Endothelial cell of umbilical vein (primary cell): ENCODE results near the gene NECAB2. TPM values are rescaled to one million over a fixed set of nuclear protein-coding genes. Genes with fewer than 3 reads are reported as not detected.

Experiments
- BruUV-seq: library from RNA; stranded (reverse); fragments of 400-500 nt; replicated peaks from 2 replicates; lab custom pipeline; 2021; lab: Mats Ljungman, UMichigan
- CTCF ChIA-PET: fragments of 300-600, 350-600 bp; sonication (Branson Sonifier 250); formaldehyde crosslinking; loops from one replicate; lab custom pipeline; 2021; ENCODE audit warnings: antibody characterized with exemption, inconsistent platforms; lab: Charles Lee
- POLR2A ChIA-PET: fragments of 300-600, 350-600 bp; sonication (Branson Sonifier 250); formaldehyde crosslinking; loops from one replicate; lab custom pipeline; 2021; ENCODE audit warnings: antibody characterized with exemption, inconsistent platforms; lab: Charles Lee
- DNase-seq: peaks from one replicate; pipeline ENCODE4 v3.0.0-alpha.2; 2011; ENCODE audit warnings: low read depth, low spot score
- FAIRE-seq: peaks from 2 replicates; lab custom pipeline; 2011; peaks lifted over from hg19 to GRCh38; lab: Jason Lieb, UNC
- H2AFZ ChIP-seq: 2 replicates; pipeline ENCODE4 v1.6.0; 2012; ENCODE audit warnings: low read depth, low read length, control low read depth, inconsistent platforms
- H3K27ac ChIP-seq: 2 replicates; pipeline ENCODE4 v1.5.1; 2011; ENCODE audit warnings: low read depth, mild to moderate bottlenecking, control low read depth, low read length, moderate library complexity; ENCODE audit not compliant: insufficient read depth
- H3K27me3 ChIP-seq, 2 experiments: 2 replicates each; pipeline versions ENCODE4 v1.6.0 to v1.6.1; 2011; ENCODE audit warnings: low read length in 2 of 2, mixed read lengths in 1 of 2; ENCODE audit not compliant: control insufficient read depth in 2 of 2, insufficient read depth in 2 of 2
- H3K36me3 ChIP-seq, 2 experiments: 2 replicates in 1 of 2; 3 replicates in 1 of 2; pipeline ENCODE4 v1.5.1; 2011; ENCODE audit warnings: low read length in 2 of 2, mild to moderate bottlenecking in 1 of 2, moderate library complexity in 1 of 2; ENCODE audit not compliant: control insufficient read depth in 2 of 2, insufficient read depth in 2 of 2; ENCODE audit errors: extremely low read depth in 1 of 2
- H3K4me1 ChIP-seq: 3 replicates; pipeline ENCODE4 v1.5.1; 2011; ENCODE audit warnings: mild to moderate bottlenecking, low read length; ENCODE audit not compliant: control insufficient read depth, insufficient read depth; ENCODE audit errors: extremely low read depth
- H3K4me2 ChIP-seq: 2 replicates; pipeline ENCODE4 v1.6.1; 2011; ENCODE audit warnings: low read length, control low read depth, mixed read lengths; ENCODE audit not compliant: insufficient read depth
- H3K4me3 ChIP-seq, 3 experiments: fragments of 200-600 bp in 1 of 3; sonication (generic), shearing (Covaris generic) in 1 of 3; replicated peaks in 1 of 3; 2 replicates each; pipeline ENCODE4 v1.5.1; 2011 to 2016; ENCODE audit warnings: control low read depth in 3 of 3, low read length in 3 of 3, mild to moderate bottlenecking in 2 of 3, inconsistent platforms in 1 of 3, low read depth in 1 of 3, moderate library complexity in 1 of 3; ENCODE audit not compliant: insufficient read depth in 1 of 3
- H3K79me2 ChIP-seq: 2 replicates; pipeline ENCODE4 v1.6.0; 2012; ENCODE audit warnings: low read length, inconsistent platforms; ENCODE audit not compliant: control insufficient read depth, insufficient read depth
- H3K9ac ChIP-seq: replicated peaks from 2 replicates; pipeline ENCODE3; 2011; ENCODE audit warnings: low read length, control low read depth; ENCODE audit not compliant: insufficient read depth; ENCODE audit errors: extremely low read depth
- H3K9me1 ChIP-seq: replicated peaks from 3 replicates; pipeline ENCODE4 v1.6.0; 2011; ENCODE audit warnings: mild to moderate bottlenecking, low read length; ENCODE audit not compliant: control insufficient read depth, insufficient read depth; ENCODE audit errors: extremely low read depth
- H3K9me3 ChIP-seq: replicated peaks from 2 replicates; pipeline ENCODE4 v1.5.1; 2012; ENCODE audit warnings: low read length, inconsistent platforms; ENCODE audit not compliant: control insufficient read depth, insufficient read depth
- H4K20me1 ChIP-seq: replicated peaks from 2 replicates; pipeline ENCODE3; 2011; ENCODE audit warnings: mild to moderate bottlenecking, low read length; ENCODE audit not compliant: control insufficient read depth, insufficient read depth; ENCODE audit errors: extremely low read depth
- CTCF ChIP-seq, 2 donors: IDR thresholded peaks; 1 replicate in 1 of 2; 2 replicates in 1 of 2; pipeline ENCODE4 v1.5.1; 2011; ENCODE audit warnings: low read length in 2 of 2, mild to moderate bottlenecking in 2 of 2, moderate library complexity in 2 of 2, control low read depth in 1 of 2, inconsistent platforms in 1 of 2, low read depth in 1 of 2; ENCODE audit not compliant: insufficient read depth in 1 of 2; ENCODE audit errors: extremely low read depth in 1 of 2
- FOS ChIP-seq: IDR thresholded peaks from 2 replicates; pipeline ENCODE4 v1.6.1; 2011; ENCODE audit warnings: mild to moderate bottlenecking, low read length, moderate library complexity, borderline replicate concordance; ENCODE audit not compliant: insufficient read depth
- GATA2 ChIP-seq: IDR thresholded peaks from 2 replicates; pipeline ENCODE4 v1.7.0; 2011; ENCODE audit warnings: low read depth, mild to moderate bottlenecking, moderate library complexity, mixed read lengths, low read length; ENCODE audit not compliant: insufficient read length, insufficient read depth
- JUN ChIP-seq: IDR thresholded peaks from 2 replicates; pipeline ENCODE4 v1.6.1; 2011; ENCODE audit warnings: borderline replicate concordance, low read depth; ENCODE audit not compliant: insufficient read length, insufficient read depth
- POLR2A ChIP-seq: IDR thresholded peaks from 2 replicates; pipeline ENCODE4 v1.6.1; 2012; ENCODE audit warnings: low read depth, mild to moderate bottlenecking, control low read depth, low read length
- POLR2AphosphoS5 ChIP-seq: IDR thresholded peaks from 2 replicates; pipeline ENCODE4 v1.6.1; 2012; ENCODE audit warnings: low read depth, mild to moderate bottlenecking, control low read depth, low read length, moderate library complexity; ENCODE audit not compliant: insufficient read depth
- dilution Hi-C: fragments of 300-500 bp; cut with MboI; formaldehyde crosslinking; loops from one replicate; pipeline ENCODE4 v1.15.0; 2019; ENCODE audit warnings: low sequenced_read_pairs; ENCODE audit not compliant: extremely low pct_ligation_motif_present
- intact Hi-C: fragments of 100-400 bp; cut with micrococcal nuclease; formaldehyde crosslinking; loops from one replicate; pipeline ENCODE4 v1.10.0; 2022
- polyA plus RNA-seq, 4 experiments: library from polyadenylated mRNA; depleted of rRNA in 3 of 4; stranded (reverse) in 3 of 4; unstranded in 1 of 4; fragments of >200 nt; gene quantifications; 2 replicates each; pipeline versions ENCODE4 v1.2.1 to v1.2.3, GENCODE V29; 2011 to 2012; ENCODE audit warnings: missing spikeins in 1 of 4
- total RNA-seq: library from RNA; stranded (reverse); gene quantifications from 2 replicates; pipeline ENCODE4 v1.2.3, GENCODE V29; 2021
- TF ChIP-seq, protein P1 (sequence below): IDR thresholded peaks from 2 replicates; pipeline ENCODE4 v1.6.1; 2011; ENCODE audit not compliant: insufficient read depth, insufficient read length

Gene NECAB2
- total and polyA plus RNA-seq, 2 donors (not counting 3 experiments of a cell fraction or from before 2014, with no cell fraction given): 0.26 to 0.31 TPM

GRCh38 chr16:83973077-83973476, 5.0 kb downstream of the NECAB2 start:
- no peak overlapping the region for H2AFZ ChIP-seq
- H3K9ac ChIP-seq: no peak overlapping the region
- H4K20me1 ChIP-seq: no peaks in the 10 kb centered on the region
- ChIA-PET POLR2A (no interaction called here), CTCF (no interaction called here)
- no peak for TF ChIP-seq CTCF (IDR thresholded peaks at IDR 0.05; ENCODE audit: extremely low read depth in 1 of 2, insufficient read depth in 1 of 2, low read depth in 1 of 2, low read length in 2 of 2)
- no peak for TF ChIP-seq POLR2AphosphoS5
- TF ChIP-seq, protein P1, sequence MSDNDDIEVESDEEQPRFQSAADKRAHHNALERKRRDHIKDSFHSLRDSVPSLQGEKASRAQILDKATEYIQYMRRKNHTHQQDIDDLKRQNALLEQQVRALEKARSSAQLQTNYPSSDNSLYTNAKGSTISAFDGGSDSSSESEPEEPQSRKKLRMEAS: no peak
- DNase-seq: no peak
- no peaks in the 10 kb centered on the region for H3K9me1 ChIP-seq
- no peak overlapping the region for H3K4me3 ChIP-seq
- BruUV-seq: no TSS peak
- H3K36me3 ChIP-seq: no peaks in the 10 kb centered on the region
- FAIRE-seq: no peak
- no peak overlapping the region for H3K4me2 ChIP-seq
- no peaks in the 10 kb centered on the region for H3K4me1 ChIP-seq
- no peaks in the 10 kb centered on the region for H3K79me2 ChIP-seq
- peaks cover 5 to 8% of the 10 kb centered on the region in 2 experiments for H3K27me3 ChIP-seq
- no peak overlapping the region for H3K27ac ChIP-seq
- intact Hi-C loops: no loop called here
- dilution Hi-C loops: no loop called here
- H3K9me3 ChIP-seq: no peaks in the 10 kb centered on the region

- Histone ChIP-seq H3K27me3 (peaks cover 4 to 6% of the 10 kb centered on the region in 2 experiments), H3K36me3 (no peaks in the 10 kb centered on the region), H3K4me1 (no peaks in the 10 kb centered on the region), H3K9ac (no peak overlapping the region), H3K4me2 (no peak overlapping the region), H2AFZ (no peak overlapping the region), H3K9me3 (no peaks in the 10 kb centered on the region), H3K79me2 (no peaks in the 10 kb centered on the region), H3K4me3 (no peak overlapping the region), H3K27ac (no peak overlapping the region), H3K9me1 (no peaks in the 10 kb centered on the region), H4K20me1 (no peaks in the 10 kb centered on the region)
- DNase-seq (no peak), FAIRE-seq (no peak)
- dilution Hi-C loops: no loop called here
- ChIA-PET POLR2A (no interaction called here), CTCF (no interaction called here)
- BruUV-seq: no TSS peak
- intact Hi-C loops: no loop called here
- no peak for TF ChIP-seq CTCF (IDR thresholded peaks at IDR 0.05; ENCODE audit: extremely low read depth in 1 of 2, insufficient read depth in 1 of 2, low read depth in 1 of 2, low read length in 2 of 2)
- TF ChIP-seq POLR2A: no peak
- TF ChIP-seq GATA2: no peak
- no peak for TF ChIP-seq JUN
- TF ChIP-seq, protein P1: no peak
- no peak for TF ChIP-seq FOS
Measured at GRCh38 chr16:83973581-83974385, 5.7 kb downstream of the NECAB2 start.
